Measurements from ENCODE around the gene ATG9B. TPM values are rescaled to one million over a fixed set of nuclear protein-coding genes. Genes with fewer than 3 reads are reported as not detected.

ATG9B gene
- polyA plus RNA-seq, 2 of the 4 experiments (the other 2 are of a cell fraction): 0.06 to 0.23 TPM

DNA sequence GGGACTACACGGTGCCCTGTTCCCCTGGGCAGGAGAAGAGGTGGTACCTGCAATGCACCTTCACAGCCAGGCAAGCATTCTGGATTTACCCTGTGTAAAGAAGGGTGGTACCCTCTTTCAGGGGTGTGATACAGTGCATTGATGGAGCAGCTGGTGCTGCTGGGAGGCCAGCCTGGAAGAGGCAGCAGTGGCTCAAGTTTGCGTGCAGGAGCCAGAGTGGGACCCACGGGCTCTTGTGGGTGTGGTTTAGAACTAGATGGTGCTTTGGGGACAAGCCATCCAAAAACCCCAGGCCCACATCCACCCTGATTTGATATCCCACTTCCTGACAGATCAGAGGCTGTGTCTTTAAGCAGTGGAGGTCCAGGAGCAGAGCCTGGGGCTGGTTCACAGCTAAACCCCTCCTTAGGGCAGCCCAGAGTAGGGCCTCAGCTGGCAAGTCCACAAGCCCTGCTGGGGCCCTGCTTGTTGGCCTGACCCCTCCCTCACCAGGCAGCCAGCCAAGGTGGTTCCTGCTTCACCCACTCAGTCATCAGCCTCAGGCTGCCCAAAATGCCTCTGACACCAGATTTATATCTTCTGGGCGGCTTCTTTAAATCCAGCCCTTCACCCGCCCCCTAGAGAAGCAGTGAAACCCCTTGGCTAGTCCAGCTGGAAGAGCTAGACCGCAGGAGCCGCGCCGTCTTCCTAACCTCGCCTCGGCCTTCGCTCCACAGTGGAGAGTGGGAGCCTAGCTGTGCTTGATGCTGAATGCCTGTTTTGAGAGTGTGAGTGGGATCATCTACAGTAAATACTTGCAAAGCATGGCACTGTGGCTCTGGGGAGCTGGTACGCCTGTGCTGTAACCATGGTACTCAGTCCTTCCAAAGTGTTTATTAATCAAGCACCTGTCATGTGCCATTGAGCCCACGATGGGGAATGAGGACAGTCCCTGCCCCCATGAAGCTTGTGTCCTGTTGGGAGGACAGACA is 22.6 kb upstream of the ATG9B start:
- H3K27ac ChIP-seq: peak overlapping the region in 1 of 2 experiments; percentile 21; a peak in 1 of 6 replicates
- no peak for TF ChIP-seq MYC (IDR thresholded peaks at IDR 0.05; ENCODE audit: borderline replicate concordance, low read length)
- no peak for TF ChIP-seq JUN (IDR thresholded peaks at IDR 0.05)
- peak; percentile 70 for TF ChIP-seq ZFP36 (IDR thresholded peaks at IDR 0.05; ENCODE audit: borderline replicate concordance, partially characterized antibody)
- no peak for TF ChIP-seq CHD4 (IDR thresholded peaks at IDR 0.05; ENCODE audit: borderline replicate concordance)
- TF ChIP-seq, protein P1, sequence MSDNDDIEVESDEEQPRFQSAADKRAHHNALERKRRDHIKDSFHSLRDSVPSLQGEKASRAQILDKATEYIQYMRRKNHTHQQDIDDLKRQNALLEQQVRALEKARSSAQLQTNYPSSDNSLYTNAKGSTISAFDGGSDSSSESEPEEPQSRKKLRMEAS (IDR thresholded peaks at IDR 0.05): no peak
- TF ChIP-seq EP300 (IDR thresholded peaks at IDR 0.05): no peak
- POLR2A ChIA-PET: interaction anchor here (1.2 to 1.8 kb wide), 2 partner anchors 8 to 19 kb away, joined by 5 to 9 read pairs; partner anchors contain the start of gene ABCB8
- H3K9me3 ChIP-seq: no peaks in the 10 kb centered on the region
- FAIRE-seq: no peak
- CTCF ChIA-PET: interaction anchor here (0.6 to 1.0 kb wide), 4 partner anchors 29 to 1312 kb away, joined by 3 read pairs; no protein-coding TSS in a partner anchor
- peaks cover 7% of the 10 kb centered on the region; the same call in 1 of the 3 replicates for H3K4me1 ChIP-seq
- no peak overlapping the region for H3K4me2 ChIP-seq
- no peak overlapping the region for H3K4me3 ChIP-seq
- 78% methylated on average over 13 of the region's 14 CpGs for WGBS (ENCODE audit: missing lambda C conversion rate)
- peak in 1 of 2 experiments; percentile 7; a peak in 2 of 6 replicates for ATAC-seq
- DNase-seq (ENCODE audit: low read depth in 1 of 2, low spot score in 1 of 2): no peak

DNA sequence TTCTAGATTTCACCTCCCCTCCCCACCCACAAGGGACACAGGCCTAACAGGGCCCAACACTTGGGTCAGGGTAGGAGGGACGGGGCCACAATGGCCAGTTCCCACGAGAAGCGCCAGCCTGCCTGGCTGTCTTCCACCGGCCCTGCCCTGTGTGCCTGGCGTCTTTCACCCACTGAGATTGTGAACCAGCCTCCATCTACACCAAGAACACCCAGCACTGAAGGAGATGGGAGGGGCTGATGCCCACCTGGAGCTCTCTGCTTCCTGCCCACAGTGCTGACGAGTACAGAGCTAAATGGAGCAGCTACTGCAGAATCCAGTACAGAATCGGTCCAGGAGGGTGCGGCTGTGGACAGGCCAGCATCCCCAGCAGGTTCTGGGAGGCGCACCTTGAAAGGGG is 21.7 kb upstream of the ATG9B start:
- H3K9me3 ChIP-seq: no peaks in the 10 kb centered on the region
- ChIA-PET POLR2A (interaction anchor here (1.2 kb wide), 1 partner anchor 18 kb away, joined by 5 read pairs; the partner anchor contains the start of gene ABCB8), CTCF (interaction anchor here (1.4 to 1.5 kb wide), 2 partner anchors 13 to 27 kb away, joined by 6 read pairs; no protein-coding TSS in a partner anchor)
- no peak for FAIRE-seq
- no peak overlapping the region for H3K4me2 ChIP-seq
- H3K4me3 ChIP-seq: no peak overlapping the region
- ATAC-seq: no peak
- 90% methylated on average over 5 of the region's 9 CpGs for WGBS (ENCODE audit: missing lambda C conversion rate)
- peaks cover 7% of the 10 kb centered on the region; the same call in 1 of the 3 replicates for H3K4me1 ChIP-seq
- no peak for DNase-seq (ENCODE audit: low read depth in 1 of 2, low spot score in 1 of 2)
- no peak overlapping the region for H3K27ac ChIP-seq
- TF ChIP-seq CHD4 (IDR thresholded peaks at IDR 0.05; ENCODE audit: borderline replicate concordance) (no peak), MYC (IDR thresholded peaks at IDR 0.05; ENCODE audit: borderline replicate concordance, low read length) (no peak), TFCP2L1 (CRISPR knock-in tag; IDR thresholded peaks at IDR 0.05) (no peak), HDAC2 (IDR thresholded peaks at IDR 0.05) (no peak)
- TF ChIP-seq, protein P2, sequence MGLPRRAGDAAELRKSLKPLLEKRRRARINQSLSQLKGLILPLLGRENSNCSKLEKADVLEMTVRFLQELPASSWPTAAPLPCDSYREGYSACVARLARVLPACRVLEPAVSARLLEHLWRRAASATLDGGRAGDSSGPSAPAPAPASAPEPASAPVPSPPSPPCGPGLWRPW (IDR thresholded peaks at IDR 0.05): no peak
- TF ChIP-seq, protein P3, sequence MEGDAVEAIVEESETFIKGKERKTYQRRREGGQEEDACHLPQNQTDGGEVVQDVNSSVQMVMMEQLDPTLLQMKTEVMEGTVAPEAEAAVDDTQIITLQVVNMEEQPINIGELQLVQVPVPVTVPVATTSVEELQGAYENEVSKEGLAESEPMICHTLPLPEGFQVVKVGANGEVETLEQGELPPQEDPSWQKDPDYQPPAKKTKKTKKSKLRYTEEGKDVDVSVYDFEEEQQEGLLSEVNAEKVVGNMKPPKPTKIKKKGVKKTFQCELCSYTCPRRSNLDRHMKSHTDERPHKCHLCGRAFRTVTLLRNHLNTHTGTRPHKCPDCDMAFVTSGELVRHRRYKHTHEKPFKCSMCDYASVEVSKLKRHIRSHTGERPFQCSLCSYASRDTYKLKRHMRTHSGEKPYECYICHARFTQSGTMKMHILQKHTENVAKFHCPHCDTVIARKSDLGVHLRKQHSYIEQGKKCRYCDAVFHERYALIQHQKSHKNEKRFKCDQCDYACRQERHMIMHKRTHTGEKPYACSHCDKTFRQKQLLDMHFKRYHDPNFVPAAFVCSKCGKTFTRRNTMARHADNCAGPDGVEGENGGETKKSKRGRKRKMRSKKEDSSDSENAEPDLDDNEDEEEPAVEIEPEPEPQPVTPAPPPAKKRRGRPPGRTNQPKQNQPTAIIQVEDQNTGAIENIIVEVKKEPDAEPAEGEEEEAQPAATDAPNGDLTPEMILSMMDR (IDR thresholded peaks at IDR 0.05): no peak
- TF ChIP-seq, protein P4, sequence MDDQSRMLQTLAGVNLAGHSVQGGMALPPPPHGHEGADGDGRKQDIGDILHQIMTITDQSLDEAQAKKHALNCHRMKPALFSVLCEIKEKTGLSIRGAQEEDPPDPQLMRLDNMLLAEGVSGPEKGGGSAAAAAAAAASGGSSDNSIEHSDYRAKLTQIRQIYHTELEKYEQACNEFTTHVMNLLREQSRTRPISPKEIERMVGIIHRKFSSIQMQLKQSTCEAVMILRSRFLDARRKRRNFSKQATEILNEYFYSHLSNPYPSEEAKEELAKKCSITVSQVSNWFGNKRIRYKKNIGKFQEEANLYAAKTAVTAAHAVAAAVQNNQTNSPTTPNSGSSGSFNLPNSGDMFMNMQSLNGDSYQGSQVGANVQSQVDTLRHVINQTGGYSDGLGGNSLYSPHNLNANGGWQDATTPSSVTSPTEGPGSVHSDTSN (IDR thresholded peaks at IDR 0.05): no peak
- TF ChIP-seq, protein P5, sequence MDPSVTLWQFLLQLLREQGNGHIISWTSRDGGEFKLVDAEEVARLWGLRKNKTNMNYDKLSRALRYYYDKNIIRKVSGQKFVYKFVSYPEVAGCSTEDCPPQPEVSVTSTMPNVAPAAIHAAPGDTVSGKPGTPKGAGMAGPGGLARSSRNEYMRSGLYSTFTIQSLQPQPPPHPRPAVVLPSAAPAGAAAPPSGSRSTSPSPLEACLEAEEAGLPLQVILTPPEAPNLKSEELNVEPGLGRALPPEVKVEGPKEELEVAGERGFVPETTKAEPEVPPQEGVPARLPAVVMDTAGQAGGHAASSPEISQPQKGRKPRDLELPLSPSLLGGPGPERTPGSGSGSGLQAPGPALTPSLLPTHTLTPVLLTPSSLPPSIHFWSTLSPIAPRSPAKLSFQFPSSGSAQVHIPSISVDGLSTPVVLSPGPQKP (IDR thresholded peaks at IDR 0.05; ENCODE audit: low read depth, low read length): no peak

DNA sequence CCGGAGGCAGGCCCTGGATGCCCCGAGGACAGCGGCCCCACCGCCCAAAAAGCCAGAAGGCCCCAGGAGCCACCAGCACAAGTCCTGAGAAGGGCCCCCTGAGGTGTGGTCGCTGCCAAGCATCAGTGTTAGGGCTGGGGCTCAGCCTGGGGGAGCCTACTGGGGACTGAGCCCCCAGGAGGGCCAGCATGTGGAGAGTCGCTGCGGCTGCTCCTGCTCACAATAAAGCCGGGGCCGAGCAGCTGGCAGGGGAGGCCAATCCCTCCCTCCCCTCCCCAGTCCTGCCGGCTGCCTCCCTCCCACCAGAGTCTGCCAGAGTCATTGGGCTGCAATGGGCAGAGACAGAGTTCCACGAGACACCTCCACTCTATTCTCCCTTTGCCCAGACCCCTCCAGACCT is 21.0 kb upstream of the ATG9B start:
- ATAC-seq (no peak), DNase-seq (ENCODE audit: low read depth in 1 of 2, low spot score in 1 of 2) (no peak), FAIRE-seq (no peak)
- Histone ChIP-seq H3K4me3 (no peak overlapping the region), H3K4me2 (no peak overlapping the region), H3K4me1 (peaks cover 12% of the 10 kb centered on the region), H3K9me3 (no peaks in the 10 kb centered on the region), H3K27ac (no peak overlapping the region)
- CTCF ChIA-PET: interaction anchor here (1.4 to 1.9 kb wide), 3 partner anchors 13 to 65 kb away, joined by 5 to 6 read pairs (median 6); no protein-coding TSS in a partner anchor
- no peak for TF ChIP-seq CBX2 (IDR thresholded peaks at IDR 0.05; ENCODE audit: borderline replicate concordance, low read depth)
- TF ChIP-seq, protein P6, sequence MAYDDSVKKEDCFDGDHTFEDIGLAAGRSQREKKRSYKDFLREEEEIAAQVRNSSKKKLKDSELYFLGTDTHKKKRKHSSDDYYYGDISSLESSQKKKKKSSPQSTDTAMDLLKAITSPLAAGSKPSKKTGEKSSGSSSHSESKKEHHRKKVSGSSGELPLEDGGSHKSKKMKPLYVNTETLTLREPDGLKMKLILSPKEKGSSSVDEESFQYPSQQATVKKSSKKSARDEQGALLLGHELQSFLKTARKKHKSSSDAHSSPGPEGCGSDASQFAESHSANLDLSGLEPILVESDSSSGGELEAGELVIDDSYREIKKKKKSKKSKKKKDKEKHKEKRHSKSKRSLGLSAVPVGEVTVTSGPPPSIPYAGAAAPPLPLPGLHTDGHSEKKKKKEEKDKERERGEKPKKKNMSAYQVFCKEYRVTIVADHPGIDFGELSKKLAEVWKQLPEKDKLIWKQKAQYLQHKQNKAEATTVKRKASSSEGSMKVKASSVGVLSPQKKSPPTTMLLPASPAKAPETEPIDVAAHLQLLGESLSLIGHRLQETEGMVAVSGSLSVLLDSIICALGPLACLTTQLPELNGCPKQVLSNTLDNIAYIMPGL (CRISPR knock-in tag; IDR thresholded peaks at IDR 0.05; ENCODE audit: borderline replicate concordance): no peak
- POLR2A ChIA-PET: no interaction called here
- WGBS (ENCODE audit: missing lambda C conversion rate): 92% methylated on average over 10 of the region's 11 CpGs

All from A549 (cell line).